GM20431 (cell line): ENCODE results near the gene STAG3.
"Not testable (repeated sequence)": the region's sequence is repeated elsewhere in the genome, so short reads cannot be mapped to it uniquely, and the experiment has no call there.

Experiments
- in situ Hi-C: fragments of 300-500 bp; cut with MseI, MboI; formaldehyde crosslinking; loops from one replicate; pipeline ENCODE4 v1.15.0; 2020; ENCODE audit warnings: low sequenced_read_pairs; ENCODE audit not compliant: unreplicated experiment

Gene STAG3

GRCh38 chr7:100170101-100170897 lies 7.4 kb upstream of the STAG3 start:
- in situ Hi-C loops, result no loop called here

DNA sequence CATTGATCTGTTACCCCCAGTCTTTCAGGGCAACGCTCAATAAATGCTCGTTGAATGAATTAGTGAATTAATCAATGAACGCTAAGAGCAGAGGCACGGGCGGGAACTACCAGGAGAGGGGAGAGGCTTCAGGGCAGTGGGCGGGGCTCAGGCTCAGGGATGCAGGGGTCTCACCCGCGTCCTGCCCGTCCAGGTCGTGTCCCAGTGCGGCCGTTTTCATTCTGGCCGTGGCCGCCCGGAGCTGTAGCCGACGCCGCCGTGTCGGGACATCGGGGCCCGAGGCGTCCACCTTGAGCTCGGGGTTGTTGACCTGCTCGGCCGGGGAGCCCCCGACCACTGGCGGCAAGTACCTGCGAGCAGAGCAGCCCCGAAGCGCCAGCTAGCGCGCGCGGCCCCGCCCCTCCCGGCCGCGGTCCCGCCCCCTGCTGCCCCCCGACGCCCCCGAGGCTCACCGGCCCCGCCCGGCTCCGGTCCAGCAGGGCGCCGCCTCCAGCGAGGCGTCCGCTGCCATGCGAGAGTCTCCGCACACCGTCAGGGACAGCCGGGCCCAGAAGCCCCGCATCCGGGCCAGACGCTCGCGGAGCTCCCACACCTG lies 6.5 kb upstream of the STAG3 start:
- in situ Hi-C loops, result no loop called here

GRCh38 chr7:100171840-100172239 lies 5.9 kb upstream of the STAG3 start:
- in situ Hi-C loops, result no loop called here

- in situ Hi-C loops, result no loop called here
Observed at GRCh38 chr7:100173806-100174495, 3.8 kb upstream of the STAG3 start.

GRCh38 chr7:100174582-100174981 lies 3.1 kb upstream of the STAG3 start:
- in situ Hi-C loops, result no loop called here

DNA sequence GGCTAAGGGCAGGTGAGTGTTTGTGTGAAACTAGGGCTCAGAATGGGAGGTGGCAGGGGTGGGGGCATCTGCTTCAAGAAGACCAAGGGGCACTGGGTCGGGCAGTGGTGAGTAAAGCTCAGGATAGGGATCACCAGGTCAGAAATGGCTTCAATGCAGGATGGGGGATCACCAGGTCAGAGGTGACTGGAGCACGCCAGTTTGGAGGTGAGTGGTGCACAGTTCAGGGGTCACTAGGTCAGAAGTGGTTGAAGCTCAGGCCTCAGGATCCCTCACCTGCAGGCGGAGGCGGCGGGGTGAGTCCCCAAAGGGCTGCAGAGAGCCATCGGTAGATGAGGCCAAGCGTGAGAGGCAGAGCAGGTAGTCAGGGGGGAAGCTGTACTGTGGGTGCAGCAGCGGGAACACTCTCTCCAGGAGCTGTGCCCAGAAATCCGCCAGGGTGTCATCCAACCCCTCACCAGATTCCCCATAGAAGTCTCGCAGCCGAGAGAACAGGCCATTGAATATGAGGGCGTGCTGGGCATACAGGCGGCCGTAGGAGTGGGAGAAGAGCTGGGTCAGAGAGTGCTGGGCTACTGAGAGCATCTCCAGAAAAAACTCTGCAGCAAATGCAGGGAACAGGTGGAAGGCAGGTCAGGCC lies 2.3 kb upstream of the STAG3 start:
- in situ Hi-C loops, result no loop called here

DNA sequence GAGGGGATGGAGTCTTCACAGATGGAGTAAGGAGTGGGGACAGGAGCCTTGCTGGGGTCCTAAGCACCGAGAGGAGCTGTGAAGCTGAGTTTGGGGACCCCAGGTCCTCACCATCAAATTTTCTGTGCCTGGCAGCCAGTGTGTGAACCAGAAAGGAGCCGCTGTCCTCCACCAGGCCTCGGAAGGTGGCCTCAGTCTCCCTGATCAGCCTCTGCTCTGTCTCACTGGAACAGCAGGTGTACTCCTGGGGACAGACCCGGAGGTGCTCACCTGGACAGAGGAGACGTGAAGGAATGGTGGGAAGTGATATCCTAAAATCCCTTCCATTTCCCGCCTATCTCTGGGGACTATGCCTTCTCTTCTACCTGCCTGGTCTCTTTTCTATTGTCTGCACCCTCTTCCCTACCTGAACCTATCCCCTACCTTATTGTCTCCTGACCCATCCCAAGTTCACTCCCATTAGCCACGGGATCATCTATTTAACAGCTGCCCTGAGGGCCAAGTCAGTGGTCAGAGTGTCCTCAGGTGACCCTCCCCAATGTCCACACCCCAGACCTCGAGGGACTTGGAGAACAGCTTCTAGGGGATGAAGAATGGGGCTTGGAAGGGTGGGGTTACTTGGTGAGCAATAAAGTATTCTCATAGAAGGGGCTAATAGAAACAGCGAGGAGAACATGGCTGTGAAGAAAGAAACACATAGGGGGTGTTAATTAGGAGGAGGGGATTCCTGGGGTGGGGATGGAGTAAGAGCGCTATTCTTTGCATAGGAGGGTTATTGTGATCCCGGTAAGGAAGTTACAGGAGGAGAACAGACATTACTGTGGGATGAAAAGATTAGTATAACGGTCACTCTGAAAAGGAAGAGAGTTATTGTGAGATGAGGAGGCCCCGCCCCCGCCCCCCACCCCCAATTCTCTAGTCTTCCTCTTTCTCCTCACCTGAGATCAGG lies 1.3 kb upstream of the STAG3 start:
- in situ Hi-C loops, result no loop called here

- in situ Hi-C loops, result not testable (repeated sequence)
Observed at GRCh38 chr7:100180084-100180483, 2.4 kb downstream of the STAG3 start.

- in situ Hi-C loops, result not testable (repeated sequence)
Observed at GRCh38 chr7:100182616-100183015, 4.9 kb downstream of the STAG3 start.

DNA sequence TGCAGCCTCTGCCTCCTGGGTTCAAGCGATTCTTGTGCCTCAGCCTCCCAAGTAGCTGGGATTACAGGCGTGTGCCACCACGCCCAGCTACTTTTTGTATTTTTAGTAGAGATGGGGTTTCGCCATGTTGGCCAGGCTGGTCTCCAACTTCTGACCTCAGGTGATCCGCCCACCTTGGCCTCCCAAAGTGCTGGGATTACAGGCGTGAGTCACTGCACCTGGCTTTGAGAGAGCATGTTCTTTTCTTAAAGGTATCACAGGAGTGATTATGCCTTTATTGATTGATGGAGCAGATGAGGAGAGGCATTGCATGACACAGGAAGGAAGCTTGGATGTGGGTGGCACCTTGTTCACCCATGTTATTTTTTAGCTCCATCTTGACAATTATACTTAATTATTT lies 5.4 kb downstream of the STAG3 start:
- in situ Hi-C loops, result not testable (repeated sequence)

- in situ Hi-C loops, result no loop called here
Observed at GRCh38 chr7:100185726-100186125, 8.0 kb downstream of the STAG3 start.

GRCh38 chr7:100189061-100189460 lies 11.3 kb downstream of the STAG3 start:
- in situ Hi-C loops, result no loop called here

- in situ Hi-C loops, result no loop called here
Observed at GRCh38 chr7:100190048-100190711, 12.5 kb downstream of the STAG3 start.

DNA sequence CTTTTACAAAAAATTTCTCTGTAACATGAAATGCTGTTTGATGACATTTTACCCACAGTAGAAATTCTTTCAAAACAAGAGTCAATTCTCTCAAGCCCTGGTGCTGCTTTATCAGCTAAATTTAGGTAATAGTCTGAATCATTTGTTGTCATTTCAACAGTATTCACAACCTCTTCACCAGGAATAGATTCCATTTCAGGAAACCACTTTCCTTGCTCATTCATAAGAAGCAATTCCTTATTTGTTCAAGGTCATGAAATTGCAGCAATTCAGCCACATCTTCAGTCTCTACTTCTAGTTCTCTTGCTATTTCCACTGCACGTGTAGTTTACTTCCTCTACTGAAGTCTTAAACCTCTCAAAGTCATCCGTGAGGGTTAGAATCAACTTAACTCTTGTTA lies 14.1 kb downstream of the STAG3 start:
- in situ Hi-C loops, result no loop called here

GRCh38 chr7:100192281-100192862 lies 14.7 kb downstream of the STAG3 start:
- in situ Hi-C loops, result not testable (repeated sequence)

DNA sequence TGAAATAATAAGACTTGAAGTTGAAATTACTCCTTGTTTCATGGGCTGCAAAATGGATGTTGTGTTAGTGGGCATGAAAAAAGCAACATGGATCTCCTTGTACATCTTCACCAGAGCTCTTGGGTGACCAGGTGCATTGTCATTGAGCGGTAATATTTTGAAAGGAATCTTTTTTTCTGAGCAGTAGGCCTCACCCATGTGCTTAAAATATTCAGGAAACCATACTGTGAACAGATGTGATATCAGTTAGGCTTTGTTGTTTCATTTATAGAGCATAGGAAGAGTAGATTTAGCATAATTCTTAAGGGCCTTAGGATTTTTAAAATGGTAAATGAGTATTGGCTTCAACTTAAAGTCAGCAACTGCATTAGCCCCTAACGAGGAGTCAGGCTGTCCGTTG lies 15.3 kb downstream of the STAG3 start:
- in situ Hi-C loops, result no loop called here

DNA sequence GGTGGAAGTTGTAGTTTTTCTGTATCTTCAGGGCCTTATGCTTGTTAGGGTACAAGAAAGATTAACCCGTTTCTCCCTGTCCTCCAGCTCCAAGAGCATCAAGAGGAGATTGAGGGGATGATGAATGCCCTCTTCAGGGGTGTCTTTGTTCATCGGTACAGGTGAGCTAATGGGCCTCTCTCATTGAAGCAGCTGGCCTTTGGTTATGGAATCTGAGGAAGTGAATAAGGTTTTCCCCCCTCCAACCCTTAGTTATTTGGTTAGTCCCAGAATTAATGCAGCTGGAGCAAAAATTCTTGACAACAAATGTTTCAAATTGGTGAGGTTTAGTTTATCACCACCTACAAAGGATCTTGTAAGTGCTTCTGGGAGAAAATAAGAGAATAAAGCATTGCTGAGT lies 17.5 kb downstream of the STAG3 start:
- in situ Hi-C loops, result no loop called here

DNA sequence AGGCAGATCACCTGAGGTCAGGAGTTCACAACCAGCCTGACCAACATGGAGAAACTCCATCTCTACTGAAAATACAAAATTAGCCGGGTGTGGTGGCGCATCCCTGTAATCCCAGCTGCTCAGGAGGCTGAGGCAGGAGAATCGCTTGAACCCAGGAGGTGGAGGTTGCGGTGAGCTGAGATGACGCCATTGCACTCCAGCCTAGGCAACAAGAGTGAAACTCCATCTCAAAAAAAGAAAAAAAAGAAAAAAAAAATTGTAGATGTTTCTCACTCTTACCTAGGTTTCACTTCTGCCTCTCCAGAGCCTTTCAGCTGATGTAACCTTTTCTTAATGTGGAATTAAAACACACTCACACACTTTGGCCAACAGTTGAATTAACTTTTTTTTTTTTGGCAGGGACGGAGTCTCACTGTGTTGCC lies 18.2 kb downstream of the STAG3 start:
- in situ Hi-C loops, result not testable (repeated sequence)

GRCh38 chr7:100198266-100198665 lies 20.5 kb downstream of the STAG3 start:
- in situ Hi-C loops, result no loop called here
